ENCODE measurements around the gene CCDC102B.
"Not testable (repeated sequence)": the region's sequence is repeated elsewhere in the genome, so short reads cannot be mapped to it uniquely, and the experiment has no call there.

The CCDC102B gene

DNA sequence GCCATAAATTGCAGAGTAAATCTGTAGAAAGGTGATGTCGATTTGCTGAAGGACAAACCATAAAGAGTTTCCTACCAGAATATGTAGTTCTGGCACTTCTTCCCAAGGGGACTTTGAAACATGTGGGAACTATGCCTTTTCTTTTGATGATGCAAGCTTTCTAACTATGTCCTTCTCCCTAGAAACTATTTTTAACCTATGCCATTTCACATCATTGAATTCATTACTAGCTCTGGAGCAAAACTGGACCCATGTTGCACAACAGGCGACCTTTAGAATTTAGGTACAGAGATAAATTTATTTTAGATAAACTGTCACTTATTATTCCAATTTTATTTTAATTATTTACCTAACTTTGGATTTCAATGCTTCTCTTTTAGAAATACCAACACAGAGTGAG is 186.5 kb downstream of the CCDC102B start:
- DNase-seq = no peak

DNA sequence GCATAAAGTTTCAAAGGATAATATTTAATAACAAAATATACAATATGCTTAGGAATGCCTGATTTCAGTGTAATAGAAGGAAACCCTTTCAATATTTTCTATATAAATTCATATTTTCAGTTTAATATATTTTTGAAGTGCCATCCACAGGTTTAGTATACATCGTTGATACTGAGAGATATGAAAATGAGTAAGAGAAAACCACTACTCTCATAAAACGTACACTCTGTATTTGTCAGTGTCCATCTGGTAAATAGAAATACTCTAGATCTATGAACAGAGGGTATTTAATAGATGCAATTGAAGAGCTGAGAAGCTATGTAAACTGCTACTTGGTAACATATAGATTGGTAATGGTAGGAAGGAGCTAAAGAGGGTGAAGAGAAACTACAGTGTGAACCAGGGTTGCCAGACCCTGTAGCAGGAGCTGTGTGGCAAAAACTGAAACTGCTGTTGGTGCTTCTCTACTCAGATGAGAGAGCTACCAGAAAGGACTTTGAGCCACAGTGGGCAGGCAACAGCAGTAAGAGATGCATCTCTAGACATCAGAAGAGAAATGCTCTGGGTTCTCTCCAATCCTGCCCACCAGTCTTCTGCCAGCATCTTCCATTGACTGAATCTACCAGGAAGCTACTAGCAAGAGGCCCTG is 187.4 kb downstream of the CCDC102B start:
- no peak for DNase-seq

DNA sequence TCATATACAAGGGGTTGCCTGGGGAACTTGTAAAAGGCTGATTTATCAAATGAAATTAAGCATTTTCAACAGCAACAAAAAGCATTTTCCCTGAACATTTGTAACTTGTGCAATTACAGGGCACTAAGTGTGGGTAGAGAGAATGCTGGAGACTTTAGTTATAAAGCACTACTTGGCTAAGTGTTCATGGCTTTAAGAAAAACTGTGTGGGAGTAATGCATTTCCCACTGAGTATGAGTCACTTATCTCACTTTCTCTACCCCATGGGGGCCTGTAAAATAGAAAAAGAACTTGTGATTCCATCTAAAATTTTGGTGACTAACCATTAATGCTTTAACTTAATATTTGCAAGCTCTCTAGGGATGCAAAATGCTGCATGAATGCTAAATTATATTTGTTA is 193.4 kb downstream of the CCDC102B start:
- DNase-seq = peak; percentile 3 to 14

DNA sequence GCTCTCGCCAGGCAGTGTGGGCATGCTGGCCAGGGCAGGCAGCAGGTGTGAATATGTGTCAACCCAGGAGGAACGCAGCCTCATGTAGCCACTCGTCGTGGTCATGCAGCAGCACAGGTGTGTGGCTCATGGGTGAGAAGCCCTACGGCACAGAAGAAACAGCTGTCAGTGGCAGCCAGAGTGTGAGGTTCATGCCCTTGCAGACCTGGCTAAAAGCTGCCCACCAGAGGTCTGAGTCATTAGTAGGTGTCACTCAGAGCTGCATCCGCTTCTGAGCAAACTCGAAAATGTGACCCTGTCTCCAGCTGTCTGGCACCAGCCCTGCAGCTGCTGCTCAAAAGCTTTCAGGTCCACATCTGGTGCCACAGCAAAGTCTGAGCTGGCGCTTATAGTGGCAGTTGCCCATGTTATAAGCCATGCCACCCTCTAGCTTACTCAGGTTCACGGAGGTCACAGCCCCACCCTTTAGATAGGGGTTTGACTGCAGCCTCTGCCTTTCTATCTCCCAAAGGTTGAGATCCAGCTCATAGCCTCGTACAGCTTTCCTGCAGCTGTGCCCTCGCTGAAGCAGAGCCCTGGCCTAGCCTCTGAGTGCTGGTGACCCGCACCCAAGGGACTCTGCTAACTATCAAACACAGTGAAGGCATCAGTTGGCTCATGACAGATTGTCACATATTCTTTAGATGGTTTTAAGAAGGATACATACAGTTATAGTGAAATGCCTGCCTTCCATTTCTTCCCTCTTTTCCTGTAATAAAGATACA is 195.0 kb downstream of the CCDC102B start:
- no peak for DNase-seq

DNA sequence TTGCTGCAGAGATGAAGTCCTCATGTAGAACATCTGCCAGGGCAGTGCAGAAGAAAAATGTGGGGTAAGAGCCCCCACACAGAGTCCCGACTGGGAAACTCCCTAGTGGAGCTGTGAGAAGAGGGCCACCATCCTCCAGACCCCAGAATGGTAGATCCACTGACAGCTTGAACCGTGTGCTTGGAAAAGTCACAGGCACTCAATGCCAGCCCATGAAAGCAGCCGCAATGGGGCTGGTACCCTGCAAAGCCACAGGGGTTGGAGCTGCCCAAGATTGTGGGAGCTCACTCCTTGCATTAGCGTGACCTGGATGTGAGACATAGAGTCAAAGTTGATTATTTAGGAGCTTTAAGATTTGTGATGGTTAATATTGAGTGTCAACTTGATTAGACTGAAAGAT is 197.8 kb downstream of the CCDC102B start:
- DNase-seq = no peak

DNA sequence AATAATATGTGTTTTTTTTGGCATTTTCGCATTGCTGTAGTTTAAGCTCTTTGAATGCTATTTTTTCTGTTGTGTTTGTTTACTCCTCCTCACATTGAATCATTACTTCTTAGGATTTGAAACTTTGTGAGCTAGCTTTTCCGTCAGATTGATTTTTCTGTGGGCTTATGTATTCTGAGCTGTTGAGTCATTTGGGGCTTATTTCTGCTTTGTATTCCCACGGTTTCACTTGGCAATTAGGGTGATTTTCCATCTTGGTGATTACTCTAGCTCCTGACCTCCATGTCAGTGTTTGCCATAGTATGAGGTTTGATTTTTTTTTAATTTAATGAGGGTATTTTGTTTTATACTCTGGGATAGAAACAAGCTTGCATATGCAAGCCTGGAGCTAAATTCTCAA is 200.0 kb downstream of the CCDC102B start:
- DNase-seq = no peak

DNA sequence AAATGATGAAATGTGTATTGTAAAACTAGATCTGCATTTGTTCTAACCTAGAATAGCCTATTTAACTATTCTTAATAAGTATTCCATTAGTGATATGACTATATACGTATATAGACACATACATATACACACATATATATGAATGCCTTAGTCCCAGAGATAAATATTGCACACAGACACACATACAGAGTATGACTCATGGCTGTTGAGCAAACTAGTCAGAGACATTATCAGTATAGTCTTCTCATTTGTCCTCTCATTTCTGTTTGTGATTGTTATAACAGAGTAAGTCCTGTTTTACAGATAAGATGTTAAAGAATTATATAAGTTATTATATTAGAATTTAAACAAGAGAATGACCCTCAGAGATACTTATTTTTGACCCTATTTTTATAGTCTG is 202.5 kb downstream of the CCDC102B start:
- DNase-seq = no peak

DNA sequence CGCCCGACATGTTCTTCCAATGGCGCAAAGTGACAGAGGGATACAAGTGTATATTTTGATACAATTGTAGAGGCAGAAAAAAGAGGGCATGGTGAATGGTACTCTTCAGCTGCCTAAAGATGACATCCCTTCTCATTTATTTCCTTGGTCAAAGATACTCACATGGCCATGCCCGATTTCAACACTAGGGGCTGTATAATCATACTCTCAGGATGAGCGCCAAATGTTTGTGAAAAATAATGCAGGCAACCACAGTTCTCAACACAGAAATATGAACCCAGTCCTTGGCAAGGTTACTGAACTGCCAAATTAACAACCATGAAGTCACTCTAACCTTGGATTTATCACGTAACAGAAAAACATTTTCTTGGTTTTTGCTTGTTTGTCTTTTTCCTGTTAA is 204.4 kb downstream of the CCDC102B start:
- no peak for DNase-seq

DNA sequence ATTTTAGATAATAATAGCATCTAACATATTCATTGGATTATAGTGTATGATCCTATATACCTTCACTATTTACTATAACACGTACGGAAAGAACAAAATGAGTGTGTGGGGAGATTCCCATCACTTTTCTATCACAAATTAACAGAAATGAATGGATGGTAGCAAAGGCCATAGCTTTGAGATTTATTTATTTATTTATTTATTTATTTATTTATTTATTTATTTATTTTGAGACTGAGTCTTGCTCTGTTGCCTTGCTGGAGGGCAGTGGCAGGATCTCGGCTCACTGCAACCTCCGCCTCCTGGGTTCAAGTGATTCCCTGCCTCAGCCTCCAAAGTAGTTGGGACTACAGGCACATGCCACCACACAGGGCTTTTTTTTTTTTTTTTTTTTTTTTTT is 208.3 kb downstream of the CCDC102B start:
- not testable (repeated sequence) for DNase-seq

DNA sequence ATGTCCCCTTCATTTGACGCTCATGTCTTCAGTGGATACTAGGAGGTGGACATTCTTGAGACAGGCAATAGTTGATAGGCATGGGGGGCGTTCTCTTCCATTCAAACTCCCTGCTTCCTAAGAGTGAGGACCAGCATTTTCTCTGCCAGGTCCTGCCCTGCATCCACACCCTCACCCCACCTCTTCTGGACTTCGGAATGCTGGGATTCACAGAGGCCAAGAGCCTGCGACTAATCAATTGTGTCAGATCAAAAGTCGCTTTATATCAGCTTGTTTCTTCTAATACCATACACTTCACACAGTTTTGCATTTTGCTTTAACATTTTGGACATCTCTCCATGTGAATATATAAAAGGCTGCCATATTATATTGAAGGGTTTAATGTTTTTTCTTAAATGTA is 210.7 kb downstream of the CCDC102B start:
- no peak for DNase-seq

DNA sequence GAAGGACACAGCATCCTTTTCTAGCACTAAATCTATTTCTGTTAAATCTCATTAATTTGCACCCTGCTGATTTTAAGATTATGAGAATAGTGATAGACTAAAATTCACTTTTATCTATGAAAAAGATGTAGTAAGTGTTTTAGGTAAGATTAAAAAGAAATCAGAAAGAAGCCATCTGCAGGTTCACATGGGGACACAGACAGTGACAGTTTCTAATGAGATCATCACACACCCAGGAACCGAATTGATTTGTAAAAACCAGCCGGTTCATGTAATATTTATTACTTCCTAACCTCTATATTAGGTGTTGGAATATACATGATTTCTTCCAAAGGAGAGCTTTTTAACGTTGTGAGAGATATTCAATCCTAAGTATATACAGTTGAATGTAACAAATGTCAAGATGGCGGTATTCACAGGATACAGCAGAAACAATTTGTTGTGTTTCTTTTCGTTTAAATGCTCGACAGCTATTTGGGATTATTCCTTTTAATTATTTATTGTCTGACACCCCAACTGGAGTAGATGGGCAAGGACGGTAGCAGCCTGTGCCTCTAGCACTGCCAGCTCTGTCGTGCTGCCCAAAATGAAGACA is 223.4 kb downstream of the CCDC102B start:
- DNase-seq = no peak

DNA sequence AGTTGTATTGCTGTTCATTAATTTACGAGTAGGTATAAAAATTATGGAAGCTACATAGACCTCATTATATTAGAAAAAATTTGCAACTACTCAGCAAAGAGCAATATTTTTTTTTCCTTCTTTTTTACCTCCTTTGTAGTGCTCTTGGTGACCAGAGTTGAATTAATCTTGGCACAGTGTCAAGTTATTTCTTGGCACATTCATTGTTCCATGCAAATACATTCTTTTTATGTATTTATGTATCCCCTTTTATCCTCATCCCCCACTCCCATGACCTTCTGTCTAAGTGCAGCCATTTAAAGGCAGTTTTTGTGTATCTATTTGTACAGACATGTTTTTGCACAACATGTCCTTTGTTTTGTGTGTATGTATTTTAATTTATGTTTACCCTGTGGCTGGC is 224.5 kb downstream of the CCDC102B start:
- no peak for DNase-seq

DNA sequence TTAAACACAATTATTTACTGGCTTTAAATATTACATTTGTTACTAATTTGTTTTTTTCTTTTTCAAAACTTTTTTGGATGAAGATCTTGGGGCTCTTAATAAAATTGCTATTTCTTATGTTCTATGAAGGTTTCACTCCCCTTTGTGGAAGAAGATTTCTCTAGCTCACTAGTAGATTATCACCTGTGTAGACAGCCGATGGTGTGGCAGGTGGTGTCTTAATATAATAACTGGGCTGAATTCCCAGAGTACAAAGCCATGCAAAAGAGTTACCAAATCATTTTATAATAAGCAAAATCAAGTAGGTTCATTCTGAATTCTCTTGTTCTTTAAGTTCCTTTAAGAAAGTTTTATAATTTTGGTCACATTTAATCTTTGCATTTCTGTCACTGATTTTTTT is 233.7 kb downstream of the CCDC102B start:
- no peak for DNase-seq

DNA sequence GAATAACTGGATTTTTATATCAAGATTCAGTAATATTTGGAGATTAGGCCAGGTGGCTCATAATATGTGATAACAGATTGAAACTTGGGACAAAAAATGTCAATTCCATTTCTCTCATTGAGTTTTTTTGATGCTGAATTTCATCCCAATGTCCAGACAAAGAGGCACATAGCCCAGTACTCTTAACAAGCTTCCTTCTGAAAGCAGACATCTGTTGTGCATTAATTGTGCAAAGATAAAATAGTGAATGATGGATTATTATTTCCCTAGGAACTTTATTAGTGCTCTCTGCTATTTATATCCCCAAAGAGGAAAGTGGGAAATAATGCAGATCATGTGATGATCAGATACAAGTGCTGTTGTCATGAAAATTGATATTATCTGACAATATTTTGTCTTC is 234.1 kb downstream of the CCDC102B start:
- no peak for DNase-seq

DNA sequence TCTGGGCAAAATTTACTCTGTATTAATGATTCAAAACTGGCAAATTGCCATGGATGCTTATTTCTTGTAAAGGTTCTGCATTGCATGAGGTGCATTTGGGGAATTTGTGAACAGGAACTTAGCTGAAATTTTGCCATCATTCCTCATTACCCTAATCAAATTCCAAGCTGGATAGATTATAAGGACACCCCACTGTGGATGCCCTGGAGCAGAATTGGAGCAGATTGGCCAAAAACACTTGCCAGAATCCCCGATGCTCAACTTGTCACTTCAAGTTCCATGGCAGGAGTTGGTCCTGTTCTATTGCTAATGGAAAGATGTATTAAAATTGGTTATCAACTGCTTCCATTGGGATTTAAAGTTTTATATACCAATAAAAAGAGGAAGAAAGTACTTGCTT is 237.9 kb downstream of the CCDC102B start:
- DNase-seq = no peak

DNA sequence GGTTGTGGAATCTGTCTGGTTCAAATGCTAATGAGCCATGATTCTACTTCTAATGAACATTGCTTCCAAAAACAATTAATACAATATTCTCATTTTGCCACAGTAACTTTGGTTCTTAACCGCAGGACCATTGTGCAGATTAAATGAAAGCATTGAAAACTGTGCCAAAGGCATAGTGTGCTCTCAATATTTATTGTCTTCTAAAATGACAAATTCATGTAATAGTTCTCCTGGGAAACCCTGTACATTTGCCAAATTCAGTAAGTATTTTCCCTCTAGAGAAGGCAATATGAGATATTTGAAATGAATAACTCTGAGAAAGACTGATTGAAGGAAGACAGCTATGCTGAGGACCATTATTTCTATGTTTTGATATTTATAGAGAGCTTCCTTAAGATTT is 246.3 kb downstream of the CCDC102B start:
- no peak for DNase-seq

DNA sequence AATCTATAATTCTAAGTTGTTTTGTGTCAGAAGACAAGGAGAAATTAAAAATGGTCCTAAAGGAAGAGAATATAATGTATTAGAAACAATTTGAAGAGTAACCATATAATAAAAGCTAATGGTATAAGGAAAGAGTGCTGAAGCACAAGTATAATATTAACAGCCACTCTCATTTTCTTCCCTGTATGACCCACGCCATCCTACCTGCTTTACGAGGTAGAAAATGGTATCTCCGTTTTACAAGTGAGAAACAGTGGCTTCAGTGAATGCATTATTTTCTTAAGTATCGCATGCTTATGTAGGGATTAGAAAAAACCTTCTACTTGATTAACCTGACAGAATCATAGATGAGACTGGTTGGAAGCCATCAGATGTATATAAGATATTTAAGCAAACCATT is 266.2 kb downstream of the CCDC102B start:
- DNase-seq = no peak

DNA sequence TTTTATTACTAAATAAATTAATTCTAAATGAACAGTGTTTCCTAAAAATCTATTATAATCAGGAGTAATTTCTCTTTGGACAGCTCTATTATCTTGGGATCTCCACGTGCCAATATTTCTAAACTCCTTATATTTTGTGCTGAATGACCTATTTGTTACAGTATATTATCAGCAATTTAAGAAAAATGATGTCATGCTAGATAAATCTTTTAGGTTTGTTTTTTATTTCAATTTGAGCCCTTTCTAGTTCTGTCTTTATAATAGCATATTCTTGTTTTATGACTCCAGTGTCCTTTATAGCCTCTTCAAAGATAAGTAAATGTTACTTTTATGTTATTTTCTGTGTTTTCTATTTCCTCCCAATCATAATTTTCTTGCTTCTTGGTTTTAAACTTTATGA is 269.2 kb downstream of the CCDC102B start:
- DNase-seq = no peak

DNA sequence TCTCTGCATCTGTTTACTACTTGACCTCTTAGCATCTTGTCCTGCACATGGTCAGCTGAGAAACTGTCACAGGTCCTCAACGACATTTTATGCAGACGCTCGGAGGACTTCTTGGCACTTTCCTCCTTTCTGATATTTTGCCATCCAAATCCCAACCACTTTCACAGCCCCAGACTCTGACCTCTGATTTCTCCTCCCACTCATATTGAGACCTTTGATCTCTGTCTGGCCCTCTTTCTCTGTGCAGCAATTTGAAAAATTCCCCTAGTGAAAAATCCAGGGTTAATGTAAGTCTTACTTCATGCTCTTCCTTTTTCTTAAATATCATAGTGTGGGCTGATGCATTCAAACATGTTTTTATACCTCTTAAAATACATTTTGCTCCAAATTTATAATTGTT is 273.8 kb downstream of the CCDC102B start:
- DNase-seq = no peak

DNA sequence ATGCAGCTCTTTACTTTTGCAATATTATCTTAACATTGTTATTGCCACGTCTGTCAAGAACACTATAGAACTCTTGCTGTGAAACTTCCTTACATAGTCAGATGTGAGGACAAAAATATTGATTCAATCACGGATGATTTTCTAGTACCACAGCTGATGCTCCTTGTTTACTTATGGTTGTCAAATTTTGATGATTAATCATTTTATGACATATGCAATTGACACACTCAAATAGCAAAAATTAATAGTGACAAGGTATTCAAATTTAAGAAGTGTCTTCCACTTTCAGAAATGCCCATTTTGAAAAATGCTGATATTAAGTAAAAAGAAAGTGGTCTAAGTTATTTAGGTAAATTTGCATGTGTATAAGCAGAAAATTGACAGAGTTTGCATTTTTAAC is 284.0 kb downstream of the CCDC102B start:
- DNase-seq = no peak

DNA sequence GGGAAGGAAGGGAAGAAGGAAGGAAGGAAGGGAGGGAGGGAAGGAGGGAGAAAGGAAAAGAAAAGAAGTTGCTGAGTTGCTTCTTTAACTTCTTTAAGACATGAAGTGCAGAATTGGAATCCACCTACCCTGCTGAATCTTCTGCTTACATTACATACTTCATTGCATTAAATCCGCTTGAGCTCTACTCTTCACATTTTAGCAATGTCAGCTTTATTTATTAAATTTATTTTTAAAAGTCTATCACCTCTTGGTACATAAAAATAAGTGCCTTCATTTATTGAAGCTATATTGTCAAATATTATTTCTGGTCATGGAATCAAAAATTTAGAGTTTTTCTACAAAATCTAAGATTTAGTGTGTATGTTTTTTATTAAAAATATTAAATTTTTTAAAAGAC is 284.6 kb downstream of the CCDC102B start:
- DNase-seq = no peak

DNA sequence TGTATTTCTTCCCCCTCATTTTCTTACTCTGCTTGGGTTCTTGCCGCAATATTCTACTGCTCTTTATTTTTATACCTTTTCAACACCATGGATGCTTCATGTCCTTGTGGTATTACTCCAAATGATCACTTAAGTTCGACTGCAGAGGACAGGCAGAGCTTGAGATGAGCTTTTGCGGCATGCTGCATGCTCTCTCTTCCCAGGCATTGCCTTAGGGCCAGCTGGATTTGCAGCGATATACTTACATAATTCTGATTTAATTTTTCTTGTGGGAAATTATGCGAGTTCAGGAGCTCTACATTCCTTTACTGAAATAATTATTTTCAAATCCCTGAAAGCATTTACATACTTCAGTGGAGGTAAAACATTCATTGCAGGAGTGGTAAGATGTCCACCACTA is 288.1 kb downstream of the CCDC102B start:
- no peak for DNase-seq

DNA sequence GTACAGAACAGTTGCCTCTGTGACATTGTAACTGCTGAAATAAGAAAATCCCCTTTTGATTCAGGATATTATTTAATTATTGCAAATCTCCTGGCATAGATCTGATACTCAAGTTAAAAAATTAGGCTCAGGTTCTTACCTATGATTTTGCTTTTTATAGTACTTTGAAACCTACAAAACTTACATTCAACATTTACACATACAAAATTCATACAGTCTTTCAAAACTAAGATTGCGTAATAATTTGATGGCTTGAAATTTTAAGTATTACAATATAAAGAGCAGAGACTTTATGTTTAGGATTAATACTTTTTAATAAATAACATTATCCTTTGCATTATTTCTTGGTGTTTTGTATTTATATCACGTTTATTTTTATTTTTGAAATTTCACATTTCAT is 291.1 kb downstream of the CCDC102B start:
- DNase-seq = no peak

DNA sequence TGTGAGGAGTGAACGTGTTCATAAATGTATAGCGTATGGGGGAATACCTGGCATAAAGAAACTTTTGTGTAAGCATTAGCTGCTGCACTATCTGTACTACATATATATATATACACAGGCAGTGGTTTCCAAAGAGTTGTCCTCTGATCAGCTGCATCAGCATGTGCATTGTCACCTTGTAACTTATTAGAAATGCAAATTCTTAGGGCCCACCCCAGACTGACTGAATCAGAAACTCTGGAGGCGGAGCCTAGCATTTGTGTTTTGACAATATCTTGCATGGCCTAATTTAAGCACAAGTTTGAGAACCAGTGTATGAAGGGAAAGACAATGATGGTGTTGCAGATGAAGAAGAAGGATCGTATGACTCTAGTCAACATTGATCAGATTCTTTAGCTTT is 299.5 kb downstream of the CCDC102B start:
- no peak for DNase-seq

DNA sequence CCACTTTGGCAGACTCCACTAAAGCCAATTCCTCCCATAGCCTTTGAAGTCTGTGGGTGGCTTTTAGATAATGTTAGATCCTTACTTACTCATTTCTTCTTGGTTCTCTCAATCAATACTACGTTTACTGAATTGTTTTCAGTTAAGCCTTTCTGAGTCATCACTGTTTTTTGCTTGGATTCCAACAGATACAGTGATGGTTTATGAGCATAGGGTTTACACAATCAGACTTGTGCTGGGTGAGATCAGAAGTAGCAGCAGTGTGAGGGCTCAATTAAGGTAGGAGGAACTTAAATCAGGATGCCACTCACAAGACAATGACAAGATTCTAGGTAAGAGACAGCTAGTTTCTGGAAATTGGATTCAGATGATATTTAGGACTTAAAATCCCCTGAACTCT is 305.1 kb downstream of the CCDC102B start:
- DNase-seq = no peak

Data from Kasumi-1 (cell line).